GM21528 (cell line): Measurements from ENCODE around the gene SPATA24.
"Not testable (repeated sequence)": the region's sequence is repeated elsewhere in the genome, so short reads cannot be mapped to it uniquely, and the experiment has no call there.

Source experiments
- ATAC-seq: cut with Tn5 transposase; IDR thresholded peaks from one replicate; pipeline ENCODE4 v1.9.1; 2021; ENCODE audit warnings: mild to moderate bottlenecking, moderate library complexity; ENCODE audit not compliant: unreplicated experiment, low FRiP score

The SPATA24 gene

GRCh38 chr5:139355900-139356299, 48.0 kb downstream of the SPATA24 start:
- ATAC-seq = not testable (repeated sequence)

GRCh38 chr5:139354186-139354585, 49.7 kb downstream of the SPATA24 start:
- no peak for ATAC-seq

- not testable (repeated sequence) for ATAC-seq
These were observed 56.0 kb downstream of the SPATA24 start for GRCh38 chr5:139347863-139348262.
